Osteocyte (in vitro differentiated cells): ENCODE data around the gene MTUS2. TPM values are rescaled to one million over a fixed set of nuclear protein-coding genes. Genes with fewer than 3 reads are reported as not detected.

ENCODE experiments used
- DNase-seq: peaks from one replicate; pipeline ENCODE4 v3.0.0; 2021; ENCODE audit warnings: mixed read lengths; ENCODE audit not compliant: unreplicated experiment; ENCODE audit errors: extremely low spot score
- H3K27ac Mint-ChIP-seq: one replicate; pipeline ENCODE4 v1.8.0; 2021; ENCODE audit warnings: mild to moderate bottlenecking, mixed read lengths; ENCODE audit not compliant: unreplicated experiment
- H3K27me3 Mint-ChIP-seq: one replicate; pipeline ENCODE4 v1.8.0; 2021; ENCODE audit warnings: mixed read lengths; ENCODE audit not compliant: unreplicated experiment
- H3K36me3 Mint-ChIP-seq: one replicate; pipeline ENCODE4 v1.8.0; 2021; ENCODE audit warnings: mixed read lengths; ENCODE audit not compliant: unreplicated experiment
- H3K4me1 Mint-ChIP-seq: one replicate; pipeline ENCODE4 v1.8.0; 2021; ENCODE audit warnings: mixed read lengths; ENCODE audit not compliant: unreplicated experiment
- H3K4me3 Mint-ChIP-seq: one replicate; pipeline ENCODE4 v1.8.0; 2021; ENCODE audit warnings: mild to moderate bottlenecking, moderate library complexity, mixed read lengths; ENCODE audit not compliant: unreplicated experiment
- H3K9me3 Mint-ChIP-seq: one replicate; pipeline ENCODE4 v1.8.0; 2021; ENCODE audit warnings: mixed read lengths; ENCODE audit not compliant: unreplicated experiment
- CTCF ChIP-seq: fragments of 200-600 bp; sonication (generic); IDR thresholded peaks from 2 replicates; pipeline ENCODE4 v1.5.0; 2021; ENCODE audit warnings: antibody characterized with exemption, mild to moderate bottlenecking, moderate library complexity
- total RNA-seq: library from RNA; stranded (reverse); gene quantifications from 2 replicates; pipeline ENCODE4 v1.2.1, GENCODE V29; 2021

The MTUS2 gene
- total RNA-seq, 1 donor from 2014 or later, result 0.05 TPM

- Mint-ChIP-seq H3K9me3 (peaks cover 6% of the 10 kb centered on the region), H3K36me3 (no peaks in the 10 kb centered on the region)
Measured at GRCh38 chr13:28991764-28992163, 171.6 kb downstream of the MTUS2 start.

DNA sequence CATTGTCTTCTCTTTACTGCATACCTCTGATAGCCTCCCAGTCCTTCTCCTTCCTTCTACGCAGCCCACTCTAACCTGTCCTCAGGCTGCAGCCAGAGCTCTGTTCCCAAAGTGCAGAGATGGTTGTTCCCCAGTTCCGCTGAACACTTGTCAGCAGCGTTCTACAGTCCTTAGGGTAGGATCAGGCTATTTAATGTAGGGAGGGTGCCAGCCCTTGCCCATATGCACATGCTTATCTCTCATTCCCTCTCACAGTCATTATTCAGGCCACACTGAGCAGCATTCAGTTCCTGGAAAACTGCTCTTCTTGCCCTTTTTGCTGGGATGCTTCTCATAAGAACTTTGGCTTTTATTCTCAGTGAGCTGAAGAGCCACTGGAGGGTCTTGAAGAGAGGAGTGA lies 180.7 kb downstream of the MTUS2 start:
- H3K4me3 Mint-ChIP-seq, result no peak overlapping the region
- H3K36me3 Mint-ChIP-seq, result no peaks in the 10 kb centered on the region
- no peaks in the 10 kb centered on the region for H3K27me3 Mint-ChIP-seq
- no peaks in the 10 kb centered on the region for H3K4me1 Mint-ChIP-seq
- no peak for TF ChIP-seq CTCF
- DNase-seq, result no peak
- peaks cover 11% of the 10 kb centered on the region for H3K9me3 Mint-ChIP-seq
- H3K27ac Mint-ChIP-seq, result no peak overlapping the region

More at GRCh38 chr13:28991764-28992163, 171.6 kb downstream of the MTUS2 start:
- Mint-ChIP-seq H3K4me1 (no peaks in the 10 kb centered on the region), H3K27ac (no peak overlapping the region), H3K4me3 (no peak overlapping the region), H3K27me3 (no peaks in the 10 kb centered on the region)
- TF ChIP-seq CTCF, result no peak
- DNase-seq, result no peak

DNA sequence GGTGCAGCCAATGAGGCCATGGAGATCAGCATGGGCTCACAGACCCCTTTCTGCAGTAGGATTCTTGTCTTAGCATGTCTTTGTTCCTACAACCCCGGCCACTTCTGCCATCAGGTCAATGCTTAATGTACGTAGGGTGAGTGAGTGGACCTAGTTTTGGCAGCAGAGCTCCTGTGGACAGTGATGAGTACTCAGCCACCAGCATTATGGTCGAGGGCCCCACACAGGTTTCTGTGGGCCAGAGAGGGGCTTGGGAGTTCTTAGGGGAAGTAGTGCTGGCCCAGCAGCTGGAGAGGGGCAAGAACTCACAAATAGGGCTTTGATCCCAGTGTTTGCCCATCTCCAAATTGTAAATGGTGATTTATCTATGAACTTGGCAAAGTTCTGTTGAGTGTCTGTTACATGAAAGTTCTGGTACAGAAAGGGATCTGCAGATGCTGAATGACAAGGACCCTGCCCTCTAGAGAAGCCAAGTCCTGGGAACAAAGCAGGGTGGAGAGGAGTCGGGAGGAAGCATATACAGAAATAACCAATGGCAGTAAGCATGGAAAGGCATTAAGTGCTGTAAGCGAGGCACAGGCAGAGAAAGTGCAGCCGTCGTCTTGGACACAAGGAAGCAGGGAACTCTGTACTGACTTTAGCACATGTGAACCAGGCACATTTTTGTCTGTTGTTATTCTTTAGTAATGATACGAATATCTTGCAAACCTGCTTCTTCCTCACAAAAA lies 185.1 kb downstream of the MTUS2 start:
- Mint-ChIP-seq H3K27ac (no peak overlapping the region), H3K36me3 (no peaks in the 10 kb centered on the region), H3K9me3 (peaks cover 4% of the 10 kb centered on the region), H3K4me1 (no peaks in the 10 kb centered on the region), H3K27me3 (peaks cover 5% of the 10 kb centered on the region), H3K4me3 (no peak overlapping the region)
- no peak for DNase-seq
- TF ChIP-seq CTCF, result no peak

DNA sequence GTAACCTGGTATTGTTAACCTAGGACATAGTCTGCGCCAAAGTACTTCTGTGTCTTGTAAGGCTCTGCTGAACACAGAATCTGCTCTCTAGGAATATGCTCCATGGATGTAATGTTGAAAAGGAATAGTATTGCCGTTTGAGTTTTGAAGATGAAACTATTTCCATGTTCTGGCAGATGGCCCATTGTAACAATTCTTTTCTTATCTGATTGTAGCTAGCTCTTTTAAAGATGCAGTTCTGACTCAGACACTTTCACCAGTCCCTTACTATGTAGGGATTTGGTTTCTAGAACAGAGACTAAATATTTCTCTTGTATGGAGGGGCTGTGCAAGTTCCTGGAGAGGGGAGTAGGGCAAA lies 185.6 kb downstream of the MTUS2 start:
- no peak for DNase-seq
- Mint-ChIP-seq H3K27me3 (peaks cover 5% of the 10 kb centered on the region), H3K9me3 (peaks cover 1% of the 10 kb centered on the region), H3K4me3 (no peak overlapping the region), H3K27ac (no peak overlapping the region), H3K36me3 (no peaks in the 10 kb centered on the region), H3K4me1 (no peaks in the 10 kb centered on the region)
- no peak for TF ChIP-seq CTCF

DNA sequence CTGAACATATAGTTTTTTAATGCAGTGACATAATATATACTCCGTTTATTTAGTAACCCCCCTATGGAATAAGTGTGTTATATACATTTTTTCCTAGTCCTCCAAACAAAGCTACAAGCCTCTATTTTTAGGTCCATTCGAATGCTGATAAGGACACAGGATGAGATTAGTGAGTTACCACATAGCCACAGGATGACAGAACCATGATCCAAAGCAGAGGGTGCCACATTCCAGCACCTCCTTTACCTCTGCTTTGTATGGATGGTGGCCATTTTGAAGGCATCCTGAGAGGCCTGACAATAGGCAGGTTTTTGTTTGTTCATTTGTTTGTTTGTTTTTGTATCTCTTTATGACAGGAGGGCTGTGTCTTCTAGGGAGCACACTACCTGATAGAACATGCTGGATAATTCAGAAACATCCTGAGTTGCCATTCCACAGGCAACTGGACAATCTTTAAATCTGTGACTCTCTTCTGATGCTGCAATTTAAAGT lies 186.3 kb downstream of the MTUS2 start:
- no peak overlapping the region for H3K27ac Mint-ChIP-seq

More for the DNA sequence above, 186.3 kb downstream of the MTUS2 start:
- Mint-ChIP-seq H3K27me3 (peaks cover 5% of the 10 kb centered on the region), H3K4me3 (no peak overlapping the region), H3K36me3 (no peaks in the 10 kb centered on the region), H3K9me3 (no peaks in the 10 kb centered on the region), H3K4me1 (no peaks in the 10 kb centered on the region)
- no peak for TF ChIP-seq CTCF
- no peak for DNase-seq
